HEK293 (cell line): Measurements from ENCODE around the gene CEP85L.

ENCODE experiments used
- CTCF ChIA-PET: fragments of 350-600 bp; formaldehyde crosslinking; extraction: SDS; loops from one replicate; lab custom pipeline; 2021; ENCODE audit warnings: antibody characterized with exemption; lab: Yijun Ruan, JAX
- POLR2A ChIA-PET: fragments of 300-600 bp; formaldehyde crosslinking; extraction: SDS; loops from one replicate; lab custom pipeline; 2020; ENCODE audit warnings: antibody characterized with exemption, inconsistent platforms; lab: Yijun Ruan, JAX
- H3K27ac ChIP-seq: fragments of 200-500 bp; sonication (Bioruptor generic); 2 replicates; pipeline ENCODE4 v1.5.1; 2014; ENCODE audit warnings: low read depth, low read length, control low read depth, inconsistent platforms; ENCODE audit errors: extremely low read depth
- H3K36me3 ChIP-seq, 2 experiments: fragments of 200-500 bp in 1 of 2; sonication (Bioruptor generic) in 1 of 2; 1 replicate in 1 of 2; 2 replicates in 1 of 2; pipeline ENCODE4 v1.5.1; 2014 to 2017; ENCODE audit warnings: inconsistent platforms in 2 of 2, low read length in 2 of 2; ENCODE audit not compliant: control insufficient read depth in 2 of 2, insufficient read depth in 1 of 2
- H3K4me1 ChIP-seq: fragments of 200-500 bp; sonication (Bioruptor generic); 2 replicates; pipeline ENCODE4 v1.5.1; 2014; ENCODE audit warnings: mild to moderate bottlenecking, low read length, inconsistent platforms; ENCODE audit not compliant: control insufficient read depth, insufficient read depth
- H3K4me3 ChIP-seq: 2 replicates; pipeline ENCODE4 v1.5.1; 2011; ENCODE audit warnings: low read depth, mild to moderate bottlenecking, control low read depth, low read length, moderate library complexity
- H3K9me3 ChIP-seq: fragments of 200-500 bp; sonication (Bioruptor generic); 2 replicates; pipeline ENCODE4 v1.5.1; 2014; ENCODE audit warnings: low read depth, low read length, inconsistent platforms; ENCODE audit not compliant: control insufficient read depth, insufficient read depth
- MEIS1 ChIP-seq: sonication (generic); formaldehyde crosslinking; IDR thresholded peaks from 2 replicates; pipeline ENCODE4 v1.8.1; 2022; ENCODE audit warnings: missing genetic modification reagents, mild to moderate bottlenecking, borderline replicate concordance
- PRDM1 ChIP-seq: fragments of 450-650 bp; formaldehyde crosslinking; IDR thresholded peaks from 2 replicates; pipeline ENCODE4; 2016; ENCODE audit warnings: missing biosample characterization, missing genetic modification characterization
- PRDM6 ChIP-seq: fragments of 450-650 bp; formaldehyde crosslinking; IDR thresholded peaks from 2 replicates; pipeline ENCODE4 v1.5.1; 2017; ENCODE audit warnings: missing biosample characterization, missing genetic modification characterization
- REST ChIP-seq: fragments of 450-650 bp; formaldehyde crosslinking; IDR thresholded peaks from 2 replicates; pipeline ENCODE4 v1.5.1; 2016; ENCODE audit warnings: missing biosample characterization, missing genetic modification characterization
- ZEB2 ChIP-seq: fragments of 450-650 bp; formaldehyde crosslinking; IDR thresholded peaks from 2 replicates; pipeline ENCODE4 v1.5.1; 2016; ENCODE audit warnings: missing biosample characterization, missing genetic modification characterization
- ZNF138 ChIP-seq: fragments of 450-650 bp; formaldehyde crosslinking; IDR thresholded peaks from 2 replicates; pipeline ENCODE4 v1.5.1; 2016; ENCODE audit warnings: missing biosample characterization, missing genetic modification characterization, borderline replicate concordance
- ZNF174 ChIP-seq: fragments of 450-650 bp; formaldehyde crosslinking; IDR thresholded peaks from 2 replicates; pipeline ENCODE4 v1.5.0; 2017; ENCODE audit warnings: missing biosample characterization, mild to moderate bottlenecking, missing genetic modification characterization
- ZNF473 ChIP-seq: fragments of 450-650 bp; formaldehyde crosslinking; IDR thresholded peaks from 2 replicates; pipeline ENCODE4 v1.5.1; 2017; ENCODE audit warnings: missing biosample characterization, missing genetic modification characterization
- ZNF629 ChIP-seq: fragments of 450-650 bp; formaldehyde crosslinking; IDR thresholded peaks from 2 replicates; pipeline ENCODE4 v1.5.1; 2017; ENCODE audit warnings: missing biosample characterization, missing genetic modification characterization
- ZNF660 ChIP-seq: fragments of 450-650 bp; IDR thresholded peaks from 2 replicates; pipeline ENCODE4 v1.5.1; 2018; ENCODE audit warnings: missing biosample characterization, mild to moderate bottlenecking, missing genetic modification characterization
- ZNF785 ChIP-seq: fragments of 450-650 bp; formaldehyde crosslinking; IDR thresholded peaks from 2 replicates; pipeline ENCODE4 v1.5.1; 2016; ENCODE audit warnings: missing biosample characterization, missing genetic modification characterization
- ZSCAN23 ChIP-seq: fragments of 450-650 bp; formaldehyde crosslinking; IDR thresholded peaks from 2 replicates; pipeline ENCODE4 v1.5.1; 2016; ENCODE audit warnings: missing biosample characterization, missing genetic modification characterization
- TF ChIP-seq, protein P1 (sequence below): fragments of 450-650 bp; formaldehyde crosslinking; IDR thresholded peaks from 2 replicates; pipeline ENCODE4 v1.5.1; 2016; ENCODE audit warnings: missing biosample characterization, missing genetic modification characterization, low read depth
- TF ChIP-seq, protein P2 (sequence below): fragments of 450-650 bp; formaldehyde crosslinking; optimal IDR thresholded peaks from 2 replicates; pipeline ENCODE3; 2016; ENCODE audit warnings: missing biosample characterization, mild to moderate bottlenecking, missing genetic modification characterization

Gene CEP85L

GRCh38 chr6:118617417-118617816, 34.0 kb downstream of the CEP85L start:
- H3K4me3 ChIP-seq, result no peak overlapping the region
- H3K36me3 ChIP-seq, result no peaks in the 10 kb centered on the region; a peak in 1 of 3 replicates
- CTCF ChIA-PET, result interaction anchor here (0.6 to 1.5 kb wide), 8 partner anchors 10 to 642 kb away, joined by 3 to 5 read pairs (median 4); no protein-coding TSS in a partner anchor
- no peaks in the 10 kb centered on the region for H3K4me1 ChIP-seq
- H3K9me3 ChIP-seq, result no peaks in the 10 kb centered on the region
- POLR2A ChIA-PET, result no interaction called here
- TF ChIP-seq, protein P1, sequence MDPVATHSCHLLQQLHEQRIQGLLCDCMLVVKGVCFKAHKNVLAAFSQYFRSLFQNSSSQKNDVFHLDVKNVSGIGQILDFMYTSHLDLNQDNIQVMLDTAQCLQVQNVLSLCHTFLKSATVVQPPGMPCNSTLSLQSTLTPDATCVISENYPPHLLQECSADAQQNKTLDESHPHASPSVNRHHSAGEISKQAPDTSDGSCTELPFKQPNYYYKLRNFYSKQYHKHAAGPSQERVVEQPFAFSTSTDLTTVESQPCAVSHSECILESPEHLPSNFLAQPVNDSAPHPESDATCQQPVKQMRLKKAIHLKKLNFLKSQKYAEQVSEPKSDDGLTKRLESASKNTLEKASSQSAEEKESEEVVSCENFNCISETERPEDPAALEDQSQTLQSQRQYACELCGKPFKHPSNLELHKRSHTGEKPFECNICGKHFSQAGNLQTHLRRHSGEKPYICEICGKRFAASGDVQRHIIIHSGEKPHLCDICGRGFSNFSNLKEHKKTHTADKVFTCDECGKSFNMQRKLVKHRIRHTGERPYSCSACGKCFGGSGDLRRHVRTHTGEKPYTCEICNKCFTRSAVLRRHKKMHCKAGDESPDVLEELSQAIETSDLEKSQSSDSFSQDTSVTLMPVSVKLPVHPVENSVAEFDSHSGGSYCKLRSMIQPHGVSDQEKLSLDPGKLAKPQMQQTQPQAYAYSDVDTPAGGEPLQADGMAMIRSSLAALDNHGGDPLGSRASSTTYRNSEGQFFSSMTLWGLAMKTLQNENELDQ (tag by site-specific recombination), result no peak
- 0 out of 2 replicates have a peak, but pooled peaks have one; percentile 44 for TF ChIP-seq PRDM6 (tag by site-specific recombination)
- TF ChIP-seq ZSCAN23, result no peak
- TF ChIP-seq REST (tag by site-specific recombination), result no peak
- TF ChIP-seq ZEB2, result no peak
- TF ChIP-seq ZNF629, result no peak
- no peak overlapping the region for H3K27ac ChIP-seq

DNA sequence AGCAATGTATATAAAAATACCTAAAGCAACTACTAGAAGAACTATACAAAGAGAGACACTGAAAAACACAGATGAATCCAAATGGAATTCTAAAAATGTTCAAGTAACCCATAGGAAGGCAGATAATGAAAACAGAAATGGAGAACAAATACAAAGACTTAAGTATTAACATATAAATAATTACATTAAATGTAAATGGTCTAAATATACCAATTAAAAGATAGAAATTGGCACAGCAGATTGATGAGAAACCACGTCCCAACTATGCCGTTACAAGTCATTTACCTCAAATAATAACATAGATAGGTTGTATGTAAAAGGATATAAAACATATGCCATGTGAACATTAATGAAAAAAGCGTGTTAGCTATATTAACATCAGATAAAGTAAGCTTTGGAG, 40.1 kb downstream of the CEP85L start:
- Histone ChIP-seq H3K27ac (no peak overlapping the region), H3K4me1 (no peaks in the 10 kb centered on the region), H3K36me3 (no peaks in the 10 kb centered on the region; a peak in 1 of 3 replicates), H3K4me3 (no peak overlapping the region), H3K9me3 (no peaks in the 10 kb centered on the region; the same call in 1 of the 2 replicates)
- CTCF ChIA-PET, result no interaction called here
- POLR2A ChIA-PET, result no interaction called here
- TF ChIP-seq ZEB2 (no peak), MEIS1 (CRISPR knock-in tag) (no peak), ZNF174 (tag by site-specific recombination) (no peak), ZNF473 (tag by site-specific recombination) (no peak), ZNF785 (tag by site-specific recombination) (no peak), ZNF138 (no peak), PRDM1 (no peak), ZNF660 (tag by site-specific recombination) (no peak)
- TF ChIP-seq, protein P2, sequence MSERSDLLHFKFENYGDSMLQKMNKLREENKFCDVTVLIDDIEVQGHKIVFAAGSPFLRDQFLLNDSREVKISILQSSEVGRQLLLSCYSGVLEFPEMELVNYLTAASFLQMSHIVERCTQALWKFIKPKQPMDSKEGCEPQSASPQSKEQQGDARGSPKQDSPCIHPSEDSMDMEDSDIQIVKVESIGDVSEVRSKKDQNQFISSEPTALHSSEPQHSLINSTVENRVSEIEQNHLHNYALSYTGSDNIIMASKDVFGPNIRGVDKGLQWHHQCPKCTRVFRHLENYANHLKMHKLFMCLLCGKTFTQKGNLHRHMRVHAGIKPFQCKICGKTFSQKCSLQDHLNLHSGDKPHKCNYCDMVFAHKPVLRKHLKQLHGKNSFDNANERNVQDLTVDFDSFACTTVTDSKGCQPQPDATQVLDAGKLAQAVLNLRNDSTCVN (tag by site-specific recombination), result no peak
